GM12878 (cell line): ENCODE data around the gene GANAB. TPM values are rescaled to one million over a fixed set of nuclear protein-coding genes. Genes with fewer than 3 reads are reported as not detected.
"Not testable (repeated sequence)": the region's sequence is repeated elsewhere in the genome, so short reads cannot be mapped to it uniquely, and the experiment has no call there.

ENCODE experiments used
- ATAC-seq: fragments of 200-7000 bp; cut with Tn5 transposase; 3 replicates; pipeline ENCODE4 v1.9.1; 2020; ENCODE audit warnings: mild to moderate bottlenecking, moderate library complexity
- BruUV-seq: library from RNA; stranded (reverse); fragments of 400-500 nt; replicated peaks from 2 replicates; lab custom pipeline; 2021; lab: Mats Ljungman, UMichigan
- CTCF ChIA-PET: fragments of 300-600 bp; sonication (Branson Sonifier 250); formaldehyde crosslinking; extraction: SDS; loops from one replicate; lab custom pipeline; 2021; ENCODE audit warnings: inconsistent platforms; lab: Yijun Ruan, JAX
- POLR2A ChIA-PET: fragments of 350-600 bp; formaldehyde crosslinking; extraction: SDS; loops from one replicate; lab custom pipeline; 2021; ENCODE audit warnings: inconsistent platforms; lab: Charles Lee
- RAD21 ChIA-PET: fragments of 300-600 bp; sonication (Branson Sonifier 250); formaldehyde crosslinking; loops from one replicate; lab custom pipeline; 2023; ENCODE audit warnings: antibody characterized with exemption; ENCODE audit not compliant: unreplicated experiment; lab: Charles Lee
- SMC1A ChIA-PET: fragments of 300-600 bp; sonication (Branson Sonifier 250); formaldehyde crosslinking; loops from one replicate; lab custom pipeline; 2023; ENCODE audit not compliant: unreplicated experiment, uncharacterized antibody; lab: Charles Lee
- DNase-seq: peaks from one replicate; pipeline ENCODE4 v3.0.0-alpha.2; 2011; ENCODE audit warnings: low read depth, low spot score
- FAIRE-seq: peaks from 3 replicates; lab custom pipeline; 2011; peaks lifted over from hg19 to GRCh38; lab: Jason Lieb, UNC
- H2AFZ ChIP-seq: 2 replicates; pipeline ENCODE4 v1.6.0; 2011; ENCODE audit warnings: low read depth, low read length, control low read depth; ENCODE audit not compliant: control insufficient read depth
- H3K27ac ChIP-seq: 2 replicates; pipeline ENCODE4 v1.5.1; 2011; ENCODE audit warnings: control low read depth; ENCODE audit not compliant: control insufficient read depth, insufficient read depth
- H3K27me3 ChIP-seq, 2 experiments: replicated peaks in 1 of 2; 2 replicates each; pipeline versions ENCODE4 v1.6.0 to v1.6.1; 2011; ENCODE audit warnings: low read length in 1 of 2; ENCODE audit not compliant: control insufficient read depth in 2 of 2, insufficient read depth in 2 of 2
- H3K36me3 ChIP-seq, 2 experiments: 2 replicates each; pipeline ENCODE4 v1.5.1; 2011; ENCODE audit warnings: low read length in 1 of 2; ENCODE audit not compliant: control insufficient read depth in 2 of 2, insufficient read depth in 2 of 2
- H3K4me1 ChIP-seq: 2 replicates; pipeline ENCODE4 v1.6.1; 2011; ENCODE audit warnings: mild to moderate bottlenecking, low read length, moderate library complexity, mixed read lengths; ENCODE audit not compliant: control insufficient read depth, insufficient read depth
- H3K4me2 ChIP-seq: 2 replicates; pipeline ENCODE4 v1.6.0; 2011; ENCODE audit warnings: control low read depth; ENCODE audit not compliant: control insufficient read depth, insufficient read depth
- H3K4me3 ChIP-seq: fragments of 200-600 bp; sonication (generic); 2 replicates; pipeline ENCODE4 v1.5.1; 2016
- H3K79me2 ChIP-seq: 2 replicates; pipeline ENCODE4 v1.6.0; 2011; ENCODE audit warnings: low read length; ENCODE audit not compliant: control insufficient read depth, insufficient read depth
- H3K9ac ChIP-seq: 2 replicates; pipeline ENCODE4 v1.8.0; 2011; ENCODE audit warnings: low read length, control low read depth, mixed read lengths; ENCODE audit not compliant: control insufficient read depth, insufficient read depth
- H3K9me3 ChIP-seq: replicated peaks from 3 replicates; pipeline ENCODE4 v1.5.1; 2011; ENCODE audit warnings: mild to moderate bottlenecking, low read length; ENCODE audit not compliant: control insufficient read depth, insufficient read depth
- H4K20me1 ChIP-seq: 2 replicates; pipeline ENCODE4 v1.6.0; 2011; ENCODE audit not compliant: control insufficient read depth, insufficient read depth
- CTCF ChIP-seq, 3 experiments: IDR thresholded peaks in 2 of 3; conservative IDR thresholded peaks in 1 of 3; 2 replicates each; pipeline ENCODE4 v1.5.1; 2011; ENCODE audit warnings: low read depth in 3 of 3, low read length in 3 of 3, mild to moderate bottlenecking in 3 of 3, control low read depth in 2 of 3, moderate library complexity in 2 of 3, inconsistent platforms in 1 of 3, mixed read lengths in 1 of 3; ENCODE audit not compliant: control insufficient read depth in 2 of 3, insufficient read depth in 1 of 3; ENCODE audit errors: extremely low read depth in 1 of 3
- LARP7 ChIP-seq: fragments of 450-650 bp; IDR thresholded peaks from 2 replicates; pipeline ENCODE4 v1.6.1; 2017; ENCODE audit warnings: mild to moderate bottlenecking
- USF1 ChIP-seq: IDR thresholded peaks from 2 replicates; pipeline ENCODE4 v1.6.1; 2011; ENCODE audit warnings: borderline replicate concordance, low read depth, mild to moderate bottlenecking, moderate library complexity, mixed read lengths, low read length; ENCODE audit not compliant: insufficient read depth; ENCODE audit errors: extremely low read length
- ZNF384 ChIP-seq: IDR thresholded peaks from 2 replicates; pipeline ENCODE4 v1.6.1; 2012; ENCODE audit warnings: low read depth, mild to moderate bottlenecking, low read length, improper control_type of control experiment, borderline replicate concordance
- WGBS: methylation state at CpG from one replicate; pipeline ENCODE4 v1.1.6; 2016; ENCODE audit warnings: low lambda C conversion rate; ENCODE audit not compliant: insufficient replicate concordance, insufficient coverage; ENCODE audit errors: missing lambda C conversion rate; 5-methylcytosine and 5-hydroxymethylcytosine counted together
- in situ Hi-C: fragments of 300-500 bp; cut with MboI; formaldehyde crosslinking; loops from 9 replicates; pipeline ENCODE4 v1.14.3; 2018; ENCODE audit warnings: mixed read lengths
- intact Hi-C: fragments of 100-400 bp; cut with micrococcal nuclease; formaldehyde crosslinking; loops from one replicate; pipeline ENCODE4 v1.14.2; 2022; ENCODE audit not compliant: unreplicated experiment
- polyA plus RNA-seq, 11 experiments: library from polyadenylated mRNA; depleted of rRNA in 4 of 11; unstranded in 6 of 11; stranded (reverse) in 5 of 11; fragments of >200 nt; fragmentation: Nextera tagmentation in 4 of 11; fragmentation: Illumina TruSeq in 1 of 11; extraction: Ambion mirVana in 4 of 11; extraction: Trizol in 1 of 11; gene quantifications; 1 replicate in 1 of 11; 2 replicates in 10 of 11; pipeline versions ENCODE4 v1.2.1 to v1.2.3, GENCODE V29; 2011 to 2016; ENCODE audit warnings: inconsistent platforms in 2 of 11, missing spikeins in 2 of 11, low read depth in 1 of 11
- total RNA-seq, 4 experiments: library from RNA; depleted of rRNA in 3 of 4; stranded (reverse); fragments of >200 nt in 3 of 4; fragmentation: Illumina TruSeq in 1 of 4; extraction: Trizol in 1 of 4; gene quantifications; 2 replicates each; pipeline versions ENCODE4 v1.2.1 to v1.2.3, GENCODE V29; 2013 to 2021

GANAB gene
- total and polyA plus RNA-seq, 10 of the 15 experiments (the other 5 are each of a cell fraction or from before 2014, with no cell fraction given): 4.5 to 175 (median 102) TPM

- TF ChIP-seq USF1: peak; percentile 3
These were observed 54.8 kb downstream of the GANAB start, which contains the start of gene TUT1 (continued) for GRCh38 chr11:62591448-62592145.

GRCh38 chr11:62588966-62589637, 57.3 kb downstream of the GANAB start:
- DNase-seq: no peak
- H4K20me1 ChIP-seq: no peaks in the 10 kb centered on the region
- H3K27ac ChIP-seq: no peak overlapping the region
- ChIA-PET CTCF (interaction anchor here (1.6 to 2.1 kb wide), 3 partner anchors 15 to 164 kb away, joined by 5 to 9 read pairs (median 6); partner anchors contain the start of gene EEF1G), RAD21 (interaction anchor here (2.2 kb wide), 1 partner anchor 164 kb away, joined by 7 read pairs; no protein-coding TSS in a partner anchor), POLR2A (interaction anchor here (0.6 to 1.6 kb wide), 4 partner anchors 13 to 18 kb away, joined by 3 to 4 read pairs (median 4); partner anchors contain the start of genes EEF1G and MTA2), SMC1A (interaction anchor here (1.2 to 2.2 kb wide), 2 partner anchors 16 to 78 kb away, joined by 3 to 8 read pairs; partner anchors contain the start of gene EEF1G)
- no peak overlapping the region for H2AFZ ChIP-seq
- no peaks in the 10 kb centered on the region for H3K27me3 ChIP-seq
- H3K4me3 ChIP-seq: no peak overlapping the region
- no peak for ATAC-seq
- no peak overlapping the region for H3K9ac ChIP-seq
- 62% methylated on average over 18 of the region's 18 CpGs for WGBS
- intact Hi-C loops (no loop called here), in situ Hi-C loops (no loop called here)
- FAIRE-seq: no peak
- H3K4me1 ChIP-seq: peaks cover 8% of the 10 kb centered on the region
- H3K9me3 ChIP-seq: no peaks in the 10 kb centered on the region
- H3K4me2 ChIP-seq: no peak overlapping the region
- TF ChIP-seq CTCF (IDR thresholded peaks at IDR 0.05 in 2 of 3, conservative IDR thresholded peaks at IDR 0.05 in 1 of 3; ENCODE audit: control insufficient read depth in 2 of 3, extremely low read depth in 1 of 3, insufficient read depth in 1 of 3, low read depth in 3 of 3, low read length in 3 of 3) (peak in 1 of 3 experiments; percentile 15; a peak in 1 of 6 replicates), ZNF384 (0 out of 2 replicates have a peak, but pooled peaks have one; percentile 8), LARP7 (no peak)
- H3K36me3 ChIP-seq: peaks cover 12 to 18% of the 10 kb centered on the region in 2 experiments
- H3K79me2 ChIP-seq: peaks cover 18% of the 10 kb centered on the region
- no TSS peak for BruUV-seq

GRCh38 chr11:62585356-62585755, 61.1 kb downstream of the GANAB start:
- ATAC-seq, H3K9me3 ChIP-seq, H2AFZ ChIP-seq, BruUV-seq, H3K9ac ChIP-seq, H4K20me1 ChIP-seq, intact Hi-C loops, H3K4me3 ChIP-seq, H3K4me1 ChIP-seq, CTCF ChIA-PET, H3K27me3 ChIP-seq, DNase-seq, H3K27ac ChIP-seq, H3K79me2 ChIP-seq, in situ Hi-C loops, FAIRE-seq, H3K4me2 ChIP-seq: not testable (repeated sequence)
- ChIA-PET SMC1A (interaction anchor here (1.3 kb wide), 1 partner anchor 80 kb away, joined by 3 read pairs; the partner anchor contains the start of genes C11orf98 and CSKMT), POLR2A (interaction anchor here (0.6 to 3.1 kb wide), 2 partner anchors 11 to 284 kb away, joined by 3 to 18 read pairs; partner anchors contain the start of gene EEF1G), RAD21 (interaction anchor here (0.9 kb wide), 1 partner anchor 11 kb away, joined by 3 read pairs; no protein-coding TSS in a partner anchor)
- H3K36me3 ChIP-seq: peaks cover 7 to 13% of the 10 kb centered on the region in 2 experiments
- 87% methylated on average over 7 of the region's 7 CpGs for WGBS
